HEK293T (cell line): ENCODE data around the gene MBOAT1.

Experiments used
- FOXA1 ChIP-seq: fragments of 450-650 bp; IDR thresholded peaks from 2 replicates; pipeline ENCODE4 v1.6.1; 2016; ENCODE audit warnings: mild to moderate bottlenecking
- LEF1 ChIP-seq: fragments of 450-650 bp; IDR thresholded peaks from 2 replicates; pipeline ENCODE4 v1.6.1; 2017; ENCODE audit warnings: mild to moderate bottlenecking, borderline replicate concordance
- NFRKB ChIP-seq: fragments of 450-650 bp; IDR thresholded peaks from 2 replicates; pipeline ENCODE4 v1.6.1; 2016; ENCODE audit warnings: mild to moderate bottlenecking, moderate library complexity
- SP1 ChIP-seq: fragments of 450-650 bp; IDR thresholded peaks from 2 replicates; pipeline ENCODE4 v1.6.1; 2017
- SUZ12 ChIP-seq: fragments of 450-650 bp; IDR thresholded peaks from 2 replicates; pipeline ENCODE4 v1.6.1; 2016; ENCODE audit warnings: mild to moderate bottlenecking

DNA sequence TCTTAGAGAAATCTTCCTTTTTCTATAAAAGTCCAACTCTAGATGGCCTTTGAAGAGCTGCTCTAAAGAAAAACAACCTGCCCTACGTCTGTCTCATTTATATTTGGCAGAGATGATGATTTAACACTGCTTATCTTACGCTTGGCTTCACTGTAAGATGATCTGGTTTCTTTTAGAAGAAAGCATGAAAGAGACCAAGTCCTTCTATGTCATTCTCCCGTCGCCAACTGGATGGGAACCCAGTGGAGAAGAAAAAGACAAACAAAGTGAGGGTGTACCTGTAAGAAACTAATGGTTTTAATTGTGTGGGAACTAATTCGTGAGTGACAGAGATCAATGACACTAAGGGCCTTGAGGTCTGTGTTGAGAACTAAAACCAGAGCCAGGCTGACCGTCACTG lies 92.8 kb downstream of the MBOAT1 start:
- no peak for TF ChIP-seq NFRKB
- no peak for TF ChIP-seq FOXA1
- TF ChIP-seq SUZ12: no peak
- TF ChIP-seq SP1: no peak
- TF ChIP-seq LEF1: no peak
